Hepatocyte (in vitro differentiated cells): ENCODE data around the gene CMIP. TPM values are rescaled to one million over a fixed set of nuclear protein-coding genes. Genes with fewer than 3 reads are reported as not detected.

ENCODE experiments used
- DNase-seq: peaks from one replicate; pipeline ENCODE4 v3.0.0-alpha.2; 2016; ENCODE audit warnings: low spot score
- H2AFZ ChIP-seq: fragments of 200-600 bp; sonication (generic); 2 replicates; pipeline ENCODE4 v1.6.0; 2016; ENCODE audit warnings: antibody characterized with exemption, mild to moderate bottlenecking
- H3K27ac ChIP-seq: fragments of 200-600 bp; sonication (generic); 2 replicates; pipeline ENCODE4 v1.5.1; 2016; ENCODE audit warnings: mild to moderate bottlenecking
- H3K27me3 ChIP-seq: fragments of 200-600 bp; sonication (generic); 2 replicates; pipeline ENCODE4 v1.6.1; 2016
- H3K36me3 ChIP-seq: fragments of 200-600 bp; sonication (generic); replicated peaks from 2 replicates; pipeline ENCODE4 v1.5.1; 2016; ENCODE audit warnings: low read depth; ENCODE audit not compliant: insufficient read depth
- H3K4me1 ChIP-seq: fragments of 200-600 bp; sonication (generic); 2 replicates; pipeline ENCODE4 v1.5.1; 2016; ENCODE audit warnings: mild to moderate bottlenecking, moderate library complexity; ENCODE audit not compliant: insufficient read depth
- H3K4me2 ChIP-seq: fragments of 200-600 bp; sonication (generic); 2 replicates; pipeline ENCODE4 v1.6.0; 2016
- H3K4me3 ChIP-seq: fragments of 200-600 bp; sonication (generic); 2 replicates; pipeline ENCODE4 v1.5.1; 2016; ENCODE audit warnings: mild to moderate bottlenecking
- H3K79me2 ChIP-seq: fragments of 200-600 bp; sonication (generic); 2 replicates; pipeline ENCODE4 v1.6.0; 2017; ENCODE audit warnings: mild to moderate bottlenecking
- H3K9me2 ChIP-seq: fragments of 200-600 bp; sonication (generic); replicated peaks from 2 replicates; pipeline ENCODE4 v1.6.0; 2017; ENCODE audit warnings: mild to moderate bottlenecking; ENCODE audit not compliant: insufficient read depth
- H3K9me3 ChIP-seq: fragments of 200-600 bp; sonication (generic); 2 replicates; pipeline ENCODE4 v1.5.1; 2016; ENCODE audit warnings: low read depth, mild to moderate bottlenecking
- H4K20me1 ChIP-seq: fragments of 200-600 bp; sonication (generic); 2 replicates; pipeline ENCODE4 v1.6.0; 2016; ENCODE audit warnings: mild to moderate bottlenecking; ENCODE audit not compliant: insufficient read depth, poor library complexity, severe bottlenecking
- CTCF ChIP-seq: fragments of 200-600 bp; sonication (generic); IDR thresholded peaks from 2 replicates; pipeline ENCODE4 v1.5.1; 2016; ENCODE audit warnings: antibody characterized with exemption, mild to moderate bottlenecking; ENCODE audit not compliant: poor library complexity
- EZH2 ChIP-seq: fragments of 200-600 bp; sonication (generic); IDR thresholded peaks from 2 replicates; pipeline ENCODE4 v1.6.1; 2016; ENCODE audit warnings: antibody characterized with exemption, mild to moderate bottlenecking, borderline replicate concordance
- EZH2phosphoT487 ChIP-seq: fragments of 200-600 bp; sonication (generic); IDR thresholded peaks from one replicate; pipeline ENCODE4 v1.6.1; 2018; ENCODE audit warnings: antibody characterized with exemption, mild to moderate bottlenecking, low read depth, moderate library complexity; ENCODE audit not compliant: unreplicated experiment, severe bottlenecking
- WGBS: methylation state at CpG from one replicate; pipeline ENCODE4 v1.1.6; 2016; ENCODE audit warnings: low lambda C conversion rate; ENCODE audit errors: missing lambda C conversion rate; 5-methylcytosine and 5-hydroxymethylcytosine counted together
- polyA plus RNA-seq: library from polyadenylated mRNA; unstranded; fragments of >200 nt; fragmentation: Nextera tagmentation; extraction: Ambion mirVana; gene quantifications from 2 replicates; pipeline ENCODE4 v1.2.1, GENCODE V29; 2016
- total RNA-seq: library from RNA; depleted of rRNA; stranded (reverse); fragments of >200 nt; gene quantifications from 2 replicates; pipeline ENCODE4 v1.2.3, GENCODE V29; 2014

Gene CMIP
- total and polyA plus RNA-seq, 2 experiments from 2014 or later: 5.8 to 17.8 TPM

GRCh38 chr16:81514568-81515258, 70.1 kb downstream of the CMIP start:
- Histone ChIP-seq H3K36me3 (no peaks in the 10 kb centered on the region), H2AFZ (no peak overlapping the region), H3K27me3 (no peaks in the 10 kb centered on the region), H3K27ac (no peak overlapping the region), H3K4me1 (peaks cover 9% of the 10 kb centered on the region), H3K9me3 (no peaks in the 10 kb centered on the region), H3K4me3 (no peak overlapping the region), H4K20me1 (peaks cover 8% of the 10 kb centered on the region), H3K9me2 (no peaks in the 10 kb centered on the region), H3K4me2 (no peak overlapping the region), H3K79me2 (peaks cover 91% of the 10 kb centered on the region)
- no peak for DNase-seq
- no peak for TF ChIP-seq EZH2phosphoT487
- WGBS: 91% methylated on average over 15 of the region's 15 CpGs

- no peak for TF ChIP-seq EZH2phosphoT487
- Histone ChIP-seq H3K4me2 (no peak overlapping the region), H3K9me3 (no peaks in the 10 kb centered on the region), H3K27me3 (no peaks in the 10 kb centered on the region), H3K4me3 (no peak overlapping the region), H3K9me2 (no peaks in the 10 kb centered on the region), H4K20me1 (peaks cover 10% of the 10 kb centered on the region), H3K36me3 (no peaks in the 10 kb centered on the region), H3K79me2 (peaks cover 91% of the 10 kb centered on the region), H3K27ac (no peak overlapping the region), H3K4me1 (peaks cover 9% of the 10 kb centered on the region), H2AFZ (no peak overlapping the region)
- 94% methylated on average over 11 of the region's 11 CpGs for WGBS
- no peak for DNase-seq
Observed at GRCh38 chr16:81515281-81515680, 70.7 kb downstream of the CMIP start.

- TF ChIP-seq CTCF: no peak
- no peak for TF ChIP-seq EZH2
- no peak for TF ChIP-seq EZH2phosphoT487
- peaks cover 91% of the 10 kb centered on the region for H3K79me2 ChIP-seq
- H3K27me3 ChIP-seq: no peaks in the 10 kb centered on the region
- DNase-seq: no peak
- peaks cover 9% of the 10 kb centered on the region for H3K4me1 ChIP-seq
- no peak overlapping the region for H3K4me3 ChIP-seq
- no peaks in the 10 kb centered on the region for H3K9me2 ChIP-seq
- H3K9me3 ChIP-seq: no peaks in the 10 kb centered on the region
- H2AFZ ChIP-seq: no peak overlapping the region
- 89% methylated on average over 10 of the region's 10 CpGs for WGBS
- H4K20me1 ChIP-seq: peaks cover 11% of the 10 kb centered on the region
- no peak overlapping the region for H3K4me2 ChIP-seq
- no peak overlapping the region for H3K27ac ChIP-seq
- no peaks in the 10 kb centered on the region for H3K36me3 ChIP-seq
Observed at GRCh38 chr16:81515721-81516120, 71.1 kb downstream of the CMIP start.

GRCh38 chr16:81516478-81517149, 72.0 kb downstream of the CMIP start:
- Histone ChIP-seq H3K4me2 (no peak overlapping the region), H3K36me3 (no peaks in the 10 kb centered on the region), H3K9me2 (no peaks in the 10 kb centered on the region), H3K9me3 (no peaks in the 10 kb centered on the region), H3K4me1 (peaks cover 9% of the 10 kb centered on the region), H3K79me2 (peaks cover 92% of the 10 kb centered on the region), H3K27ac (no peak overlapping the region), H2AFZ (no peak overlapping the region), H4K20me1 (peaks cover 11% of the 10 kb centered on the region), H3K27me3 (no peaks in the 10 kb centered on the region), H3K4me3 (no peak overlapping the region)
- no peak for TF ChIP-seq EZH2phosphoT487
- no peak for TF ChIP-seq EZH2
- TF ChIP-seq CTCF: no peak
- WGBS: 95% methylated on average over 14 of the region's 14 CpGs
- no peak for DNase-seq
